H1 (cell line): ENCODE measurements around the gene RAB24.

Source experiments
- CEBPB ChIP-seq: IDR thresholded peaks from 2 replicates; pipeline ENCODE4 v1.6.1; 2012; ENCODE audit warnings: low read depth, low read length
- POLR2AphosphoS5 ChIP-seq: IDR thresholded peaks from 2 replicates; pipeline ENCODE4 v1.6.1; 2011; ENCODE audit warnings: low read depth, low read length

DNA sequence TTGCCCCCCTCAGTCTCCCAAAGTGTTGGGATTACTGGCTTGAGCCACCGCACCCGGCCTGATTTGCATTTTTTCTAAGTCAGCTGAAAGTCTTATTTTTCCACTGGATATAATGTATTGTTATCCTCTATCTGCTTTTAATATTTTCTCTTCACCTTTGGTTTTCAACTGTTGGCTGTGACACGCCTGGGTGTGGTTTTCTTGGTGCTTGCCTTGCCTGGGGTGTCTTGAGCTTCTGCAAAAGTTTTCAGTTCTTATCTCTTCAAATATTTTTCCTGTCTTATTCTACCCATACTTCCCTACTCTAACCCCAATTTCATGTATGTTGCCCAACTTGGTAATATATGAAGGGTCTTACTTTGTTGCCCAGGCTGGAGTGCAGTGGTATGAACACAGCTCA, 12.5 kb upstream of the RAB24 start:
- TF ChIP-seq POLR2AphosphoS5 (no peak), CEBPB (no peak)
